ENCODE results near the gene MRPL50. TPM values are rescaled to one million over a fixed set of nuclear protein-coding genes. Genes with fewer than 3 reads are reported as not detected.

Gene MRPL50
- total RNA-seq, 1 experiment from 2014 or later: 15.4 TPM

DNA sequence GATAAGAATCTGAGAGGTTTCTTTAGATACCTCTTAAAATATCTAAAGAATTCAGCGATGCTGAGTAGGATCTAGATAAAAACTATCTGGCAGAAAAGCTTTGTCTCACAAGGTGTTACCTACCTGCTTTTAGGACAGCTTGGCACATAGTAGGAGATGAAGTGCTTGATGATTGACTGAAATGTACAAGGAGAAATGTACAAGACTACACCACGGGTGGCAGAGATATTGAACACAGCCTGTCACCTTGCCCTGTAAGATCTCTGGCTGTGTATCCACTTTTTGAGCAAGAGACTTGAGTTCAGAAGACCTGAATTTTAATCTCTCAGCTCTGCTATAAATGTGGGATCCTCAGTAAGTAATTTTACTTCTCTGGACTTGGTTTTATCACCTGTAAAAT lies 21.4 kb upstream of the MRPL50 start:
- Mint-ChIP-seq H3K9me3 (ENCODE audit: unreplicated experiment) (peaks cover 7% of the 10 kb centered on the region), H3K27ac (ENCODE audit: low read depth, unreplicated experiment) (no peak overlapping the region), H3K4me1 (ENCODE audit: insufficient read depth, unreplicated experiment) (peaks cover 6% of the 10 kb centered on the region), H3K4me3 (ENCODE audit: unreplicated experiment) (no peak overlapping the region), H3K27me3 (ENCODE audit: insufficient read depth, unreplicated experiment) (peaks cover 11% of the 10 kb centered on the region), H3K36me3 (ENCODE audit: insufficient read depth, unreplicated experiment) (no peaks in the 10 kb centered on the region)
- CTCF ChIA-PET: interaction anchor here (0.8 kb wide), 1 partner anchor 10 kb away, joined by 3 read pairs; no protein-coding TSS in a partner anchor
- no peak for DNase-seq (ENCODE audit: unreplicated experiment)
- POLR2A ChIA-PET: interaction anchor here (0.6 to 1.1 kb wide), 2 partner anchors 17 to 109 kb away, joined by 3 to 4 read pairs; no protein-coding TSS in a partner anchor
- BruUV-seq (replicated peaks): no TSS peak
- TF ChIP-seq, protein P1, sequence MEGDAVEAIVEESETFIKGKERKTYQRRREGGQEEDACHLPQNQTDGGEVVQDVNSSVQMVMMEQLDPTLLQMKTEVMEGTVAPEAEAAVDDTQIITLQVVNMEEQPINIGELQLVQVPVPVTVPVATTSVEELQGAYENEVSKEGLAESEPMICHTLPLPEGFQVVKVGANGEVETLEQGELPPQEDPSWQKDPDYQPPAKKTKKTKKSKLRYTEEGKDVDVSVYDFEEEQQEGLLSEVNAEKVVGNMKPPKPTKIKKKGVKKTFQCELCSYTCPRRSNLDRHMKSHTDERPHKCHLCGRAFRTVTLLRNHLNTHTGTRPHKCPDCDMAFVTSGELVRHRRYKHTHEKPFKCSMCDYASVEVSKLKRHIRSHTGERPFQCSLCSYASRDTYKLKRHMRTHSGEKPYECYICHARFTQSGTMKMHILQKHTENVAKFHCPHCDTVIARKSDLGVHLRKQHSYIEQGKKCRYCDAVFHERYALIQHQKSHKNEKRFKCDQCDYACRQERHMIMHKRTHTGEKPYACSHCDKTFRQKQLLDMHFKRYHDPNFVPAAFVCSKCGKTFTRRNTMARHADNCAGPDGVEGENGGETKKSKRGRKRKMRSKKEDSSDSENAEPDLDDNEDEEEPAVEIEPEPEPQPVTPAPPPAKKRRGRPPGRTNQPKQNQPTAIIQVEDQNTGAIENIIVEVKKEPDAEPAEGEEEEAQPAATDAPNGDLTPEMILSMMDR (IDR thresholded peaks at IDR 0.05; ENCODE audit: unreplicated experiment): no peak
- intact Hi-C loops (cut with micrococcal nuclease): no loop called here

DNA sequence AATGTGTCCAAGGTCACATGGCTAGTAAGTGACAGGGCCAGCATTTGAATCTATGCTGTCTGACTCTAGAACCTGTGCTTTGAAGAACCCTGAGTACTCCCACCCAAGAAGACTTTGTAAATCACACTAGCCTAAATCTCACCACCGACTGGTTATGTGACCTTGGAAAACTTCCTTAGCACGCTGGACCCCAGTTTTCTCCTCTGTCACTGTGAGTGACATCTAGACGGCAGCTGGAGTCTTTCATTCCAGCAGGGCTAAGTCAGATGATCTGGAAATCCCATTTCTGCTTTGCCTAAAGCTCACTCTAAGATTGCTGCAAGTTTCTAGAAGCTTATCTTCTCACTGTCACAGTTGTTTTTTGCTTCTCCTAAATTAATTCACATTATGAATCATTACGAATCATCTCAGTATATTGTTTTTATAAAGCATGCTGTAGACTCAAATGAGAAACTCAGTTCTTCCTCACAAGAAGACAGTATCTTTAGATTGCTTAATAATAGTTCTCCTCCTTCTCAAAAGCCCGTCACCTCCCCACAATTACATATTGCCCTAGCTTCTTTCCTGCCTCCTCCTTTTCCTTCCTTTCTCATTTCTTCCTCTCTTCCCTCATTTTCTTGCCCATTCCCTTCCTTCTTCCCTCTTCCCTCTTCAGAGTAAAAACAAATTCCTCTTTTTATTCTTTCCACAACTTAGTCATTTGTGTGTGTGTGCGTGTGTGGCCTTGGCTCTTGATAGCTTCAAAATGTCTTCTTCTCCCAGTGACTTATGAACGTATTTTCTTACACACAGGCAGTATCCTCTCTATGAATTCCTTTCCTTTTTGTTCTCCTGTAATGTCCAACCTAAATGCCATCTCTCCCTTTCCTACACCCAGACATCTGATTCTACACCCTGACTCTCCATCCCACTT lies 20.4 kb upstream of the MRPL50 start:
- H3K9me3 Mint-ChIP-seq (ENCODE audit: unreplicated experiment): peaks cover 11% of the 10 kb centered on the region
- TF ChIP-seq, protein P1 (IDR thresholded peaks at IDR 0.05; ENCODE audit: unreplicated experiment): no peak
- H3K4me3 Mint-ChIP-seq (ENCODE audit: unreplicated experiment): no peak overlapping the region
- ChIA-PET CTCF (interaction anchor here (0.6 to 0.7 kb wide), 2 partner anchors 46 to 117 kb away, joined by 5 read pairs; no protein-coding TSS in a partner anchor), POLR2A (interaction anchor here (1.1 kb wide), 1 partner anchor 16 kb away, joined by 3 read pairs; no protein-coding TSS in a partner anchor)
- peak overlapping the region; percentile 10 for H3K27ac Mint-ChIP-seq (ENCODE audit: low read depth, unreplicated experiment)
- intact Hi-C loops (cut with micrococcal nuclease): no loop called here
- H3K27me3 Mint-ChIP-seq (ENCODE audit: insufficient read depth, unreplicated experiment): no peaks in the 10 kb centered on the region
- no TSS peak for BruUV-seq (replicated peaks)
- DNase-seq (ENCODE audit: unreplicated experiment): no peak
- no peaks in the 10 kb centered on the region for H3K36me3 Mint-ChIP-seq (ENCODE audit: insufficient read depth, unreplicated experiment)
- H3K4me1 Mint-ChIP-seq (ENCODE audit: insufficient read depth, unreplicated experiment): peaks cover 6% of the 10 kb centered on the region

DNA sequence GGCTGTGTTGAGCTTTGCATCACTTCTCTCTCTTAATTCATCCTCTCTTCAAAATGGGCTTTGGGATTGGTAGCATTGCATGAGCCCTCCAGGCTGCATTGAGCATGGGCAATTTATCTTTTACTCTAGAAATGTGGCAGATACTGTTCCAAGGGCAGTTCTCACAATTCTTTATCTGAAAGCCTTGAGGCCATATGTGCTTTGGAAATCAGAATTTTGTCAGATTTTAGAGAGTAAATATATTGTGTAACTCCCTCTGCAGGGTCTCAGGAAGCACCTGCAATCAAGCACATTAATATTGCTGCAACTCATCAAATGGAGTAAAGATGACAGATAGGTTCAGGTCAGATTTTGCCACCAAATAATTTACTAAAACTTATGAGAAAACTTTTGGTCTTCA lies 19.6 kb upstream of the MRPL50 start:
- no TSS peak for BruUV-seq (replicated peaks)
- Mint-ChIP-seq H3K36me3 (ENCODE audit: insufficient read depth, unreplicated experiment) (no peaks in the 10 kb centered on the region), H3K4me3 (ENCODE audit: unreplicated experiment) (no peak overlapping the region), H3K27ac (ENCODE audit: low read depth, unreplicated experiment) (no peak overlapping the region), H3K27me3 (ENCODE audit: insufficient read depth, unreplicated experiment) (no peaks in the 10 kb centered on the region), H3K4me1 (ENCODE audit: insufficient read depth, unreplicated experiment) (peaks cover 6% of the 10 kb centered on the region), H3K9me3 (ENCODE audit: unreplicated experiment) (peaks cover 19% of the 10 kb centered on the region)
- CTCF ChIA-PET: no interaction called here
- TF ChIP-seq, protein P1 (IDR thresholded peaks at IDR 0.05; ENCODE audit: unreplicated experiment): no peak
- intact Hi-C loops (cut with micrococcal nuclease): no loop called here
- POLR2A ChIA-PET: interaction anchor here (0.9 kb wide), 1 partner anchor 20 kb away, joined by 3 read pairs; no protein-coding TSS in a partner anchor
- no peak for DNase-seq (ENCODE audit: unreplicated experiment)

GRCh38 chr9:101417389-101417788 lies 19.0 kb upstream of the MRPL50 start:
- Mint-ChIP-seq H3K36me3 (ENCODE audit: insufficient read depth, unreplicated experiment) (no peaks in the 10 kb centered on the region), H3K9me3 (ENCODE audit: unreplicated experiment) (peaks cover 25% of the 10 kb centered on the region), H3K27me3 (ENCODE audit: insufficient read depth, unreplicated experiment) (no peaks in the 10 kb centered on the region), H3K27ac (ENCODE audit: low read depth, unreplicated experiment) (no peak overlapping the region), H3K4me1 (ENCODE audit: insufficient read depth, unreplicated experiment) (peaks cover 6% of the 10 kb centered on the region), H3K4me3 (ENCODE audit: unreplicated experiment) (no peak overlapping the region)
- DNase-seq (ENCODE audit: unreplicated experiment): no peak
- no TSS peak for BruUV-seq (replicated peaks)
- CTCF ChIA-PET: no interaction called here
- intact Hi-C loops (cut with micrococcal nuclease): no loop called here
- POLR2A ChIA-PET: interaction anchor here (0.9 to 1.0 kb wide), 2 partner anchors 18 to 20 kb away, joined by 3 read pairs; no protein-coding TSS in a partner anchor
- TF ChIP-seq, protein P1 (IDR thresholded peaks at IDR 0.05; ENCODE audit: unreplicated experiment): no peak

All from MCF 10A (cell line).